H1 (cell line): Measurements from ENCODE around the gene LHX2.

Source experiments
- EZH2 ChIP-seq: fragments of 200-600 bp; sonication (generic); IDR thresholded peaks from 2 replicates; pipeline ENCODE4 v1.7.1; 2012; ENCODE audit warnings: low read depth, mild to moderate bottlenecking, moderate library complexity, low read length, inconsistent platforms; ENCODE audit not compliant: severe bottlenecking
- MAX ChIP-seq: IDR thresholded peaks from 2 replicates; pipeline ENCODE4 v1.6.1; 2012; ENCODE audit warnings: inconsistent platforms
- POLR2A ChIP-seq, 2 experiments: IDR thresholded peaks; 1 replicate in 1 of 2; 2 replicates in 1 of 2; pipeline ENCODE4 v1.6.1; 2011; ENCODE audit warnings: low read depth in 2 of 2, low read length in 2 of 2, mild to moderate bottlenecking in 2 of 2; ENCODE audit errors: control extremely low read depth in 1 of 2
- RFX5 ChIP-seq: IDR thresholded peaks from 2 replicates; pipeline ENCODE4 v1.6.1; 2011; ENCODE audit warnings: low read depth, low read length, improper control_type of control experiment, borderline replicate concordance
- SIN3A ChIP-seq, 2 experiments: IDR thresholded peaks in 1 of 2; conservative IDR thresholded peaks in 1 of 2; 2 replicates each; pipeline ENCODE4 v1.6.1; 2011 to 2012; ENCODE audit warnings: low read length in 2 of 2, improper control_type of control experiment in 1 of 2, low read depth in 1 of 2, mild to moderate bottlenecking in 1 of 2
- SIX5 ChIP-seq: IDR thresholded peaks from 2 replicates; pipeline ENCODE4 v1.6.1; 2011; ENCODE audit warnings: mild to moderate bottlenecking, low read depth, low read length
- SP1 ChIP-seq: IDR thresholded peaks from 2 replicates; pipeline ENCODE4 v1.6.1; 2011; ENCODE audit warnings: low read depth, low read length
- TF ChIP-seq, protein P1 (sequence below), 3 experiments: IDR thresholded peaks; 1 replicate in 2 of 3; 2 replicates in 1 of 3; pipeline versions ENCODE4 v1.5.1 to v1.6.1; 2011; ENCODE audit warnings: low read length in 3 of 3, mild to moderate bottlenecking in 3 of 3, inconsistent platforms in 2 of 3, low read depth in 1 of 3, moderate library complexity in 1 of 3; ENCODE audit not compliant: insufficient read depth in 1 of 3; ENCODE audit errors: control extremely low read depth in 1 of 3

GRCh38 chr9:124006448-124007361 is 4.9 kb upstream of the LHX2 start:
- TF ChIP-seq, protein P1, sequence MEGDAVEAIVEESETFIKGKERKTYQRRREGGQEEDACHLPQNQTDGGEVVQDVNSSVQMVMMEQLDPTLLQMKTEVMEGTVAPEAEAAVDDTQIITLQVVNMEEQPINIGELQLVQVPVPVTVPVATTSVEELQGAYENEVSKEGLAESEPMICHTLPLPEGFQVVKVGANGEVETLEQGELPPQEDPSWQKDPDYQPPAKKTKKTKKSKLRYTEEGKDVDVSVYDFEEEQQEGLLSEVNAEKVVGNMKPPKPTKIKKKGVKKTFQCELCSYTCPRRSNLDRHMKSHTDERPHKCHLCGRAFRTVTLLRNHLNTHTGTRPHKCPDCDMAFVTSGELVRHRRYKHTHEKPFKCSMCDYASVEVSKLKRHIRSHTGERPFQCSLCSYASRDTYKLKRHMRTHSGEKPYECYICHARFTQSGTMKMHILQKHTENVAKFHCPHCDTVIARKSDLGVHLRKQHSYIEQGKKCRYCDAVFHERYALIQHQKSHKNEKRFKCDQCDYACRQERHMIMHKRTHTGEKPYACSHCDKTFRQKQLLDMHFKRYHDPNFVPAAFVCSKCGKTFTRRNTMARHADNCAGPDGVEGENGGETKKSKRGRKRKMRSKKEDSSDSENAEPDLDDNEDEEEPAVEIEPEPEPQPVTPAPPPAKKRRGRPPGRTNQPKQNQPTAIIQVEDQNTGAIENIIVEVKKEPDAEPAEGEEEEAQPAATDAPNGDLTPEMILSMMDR (IDR thresholded peaks at IDR 0.05; ENCODE audit: control extremely low read depth in 1 of 3, insufficient read depth in 1 of 3, low read depth in 1 of 3, low read length in 3 of 3): no peak
- TF ChIP-seq MAX (no peak), SIN3A (conservative IDR thresholded peaks at IDR 0.05 in 1 of 2, IDR thresholded peaks at IDR 0.05 in 1 of 2; ENCODE audit: low read depth in 1 of 2, low read length in 2 of 2) (no peak), EZH2 (no peak), SIX5 (no peak), RFX5 (no peak), SP1 (no peak), POLR2A (IDR thresholded peaks at IDR 0.05; ENCODE audit: control extremely low read depth in 1 of 2, low read depth in 2 of 2, low read length in 2 of 2) (no peak)
